GM12878 (cell line): ENCODE results near the gene SGMS1. TPM values are rescaled to one million over a fixed set of nuclear protein-coding genes. Genes with fewer than 3 reads are reported as not detected.
"Not testable (repeated sequence)": the region's sequence is repeated elsewhere in the genome, so short reads cannot be mapped to it uniquely, and the experiment has no call there.

Source experiments
- ATAC-seq: fragments of 200-7000 bp; cut with Tn5 transposase; 3 replicates; pipeline ENCODE4 v1.9.1; 2020; ENCODE audit warnings: mild to moderate bottlenecking, moderate library complexity
- BruUV-seq: library from RNA; stranded (reverse); fragments of 400-500 nt; replicated peaks from 2 replicates; lab custom pipeline; 2021; lab: Mats Ljungman, UMichigan
- CTCF ChIA-PET: fragments of 300-600 bp; sonication (Branson Sonifier 250); formaldehyde crosslinking; extraction: SDS; loops from one replicate; lab custom pipeline; 2021; ENCODE audit warnings: inconsistent platforms; lab: Yijun Ruan, JAX
- POLR2A ChIA-PET: fragments of 350-600 bp; formaldehyde crosslinking; extraction: SDS; loops from one replicate; lab custom pipeline; 2021; ENCODE audit warnings: inconsistent platforms; lab: Charles Lee
- RAD21 ChIA-PET: fragments of 300-600 bp; sonication (Branson Sonifier 250); formaldehyde crosslinking; loops from one replicate; lab custom pipeline; 2023; ENCODE audit warnings: antibody characterized with exemption; ENCODE audit not compliant: unreplicated experiment; lab: Charles Lee
- SMC1A ChIA-PET: fragments of 300-600 bp; sonication (Branson Sonifier 250); formaldehyde crosslinking; loops from one replicate; lab custom pipeline; 2023; ENCODE audit not compliant: unreplicated experiment, uncharacterized antibody; lab: Charles Lee
- DNase-seq: peaks from one replicate; pipeline ENCODE4 v3.0.0-alpha.2; 2011; ENCODE audit warnings: low read depth, low spot score
- FAIRE-seq: peaks from 3 replicates; lab custom pipeline; 2011; peaks lifted over from hg19 to GRCh38; lab: Jason Lieb, UNC
- H2AFZ ChIP-seq: 2 replicates; pipeline ENCODE4 v1.6.0; 2011; ENCODE audit warnings: low read depth, low read length, control low read depth; ENCODE audit not compliant: control insufficient read depth
- H3K27ac ChIP-seq: 2 replicates; pipeline ENCODE4 v1.5.1; 2011; ENCODE audit warnings: control low read depth; ENCODE audit not compliant: control insufficient read depth, insufficient read depth
- H3K27me3 ChIP-seq, 2 experiments: replicated peaks in 1 of 2; 2 replicates each; pipeline versions ENCODE4 v1.6.0 to v1.6.1; 2011; ENCODE audit warnings: low read length in 1 of 2; ENCODE audit not compliant: control insufficient read depth in 2 of 2, insufficient read depth in 2 of 2
- H3K36me3 ChIP-seq, 2 experiments: 2 replicates each; pipeline ENCODE4 v1.5.1; 2011; ENCODE audit warnings: low read length in 1 of 2; ENCODE audit not compliant: control insufficient read depth in 2 of 2, insufficient read depth in 2 of 2
- H3K4me1 ChIP-seq: 2 replicates; pipeline ENCODE4 v1.6.1; 2011; ENCODE audit warnings: mild to moderate bottlenecking, low read length, moderate library complexity, mixed read lengths; ENCODE audit not compliant: control insufficient read depth, insufficient read depth
- H3K4me2 ChIP-seq: 2 replicates; pipeline ENCODE4 v1.6.0; 2011; ENCODE audit warnings: control low read depth; ENCODE audit not compliant: control insufficient read depth, insufficient read depth
- H3K4me3 ChIP-seq: fragments of 200-600 bp; sonication (generic); 2 replicates; pipeline ENCODE4 v1.5.1; 2016
- H3K79me2 ChIP-seq: 2 replicates; pipeline ENCODE4 v1.6.0; 2011; ENCODE audit warnings: low read length; ENCODE audit not compliant: control insufficient read depth, insufficient read depth
- H3K9ac ChIP-seq: 2 replicates; pipeline ENCODE4 v1.8.0; 2011; ENCODE audit warnings: low read length, control low read depth, mixed read lengths; ENCODE audit not compliant: control insufficient read depth, insufficient read depth
- H3K9me3 ChIP-seq: replicated peaks from 3 replicates; pipeline ENCODE4 v1.5.1; 2011; ENCODE audit warnings: mild to moderate bottlenecking, low read length; ENCODE audit not compliant: control insufficient read depth, insufficient read depth
- H4K20me1 ChIP-seq: 2 replicates; pipeline ENCODE4 v1.6.0; 2011; ENCODE audit not compliant: control insufficient read depth, insufficient read depth
- CBFB ChIP-seq: IDR thresholded peaks from 2 replicates; pipeline ENCODE4 v1.6.1; 2016; ENCODE audit warnings: antibody characterized with exemption, low read depth
- CEBPZ ChIP-seq: fragments of 150-350 bp; IDR thresholded peaks from 2 replicates; pipeline ENCODE4 v1.6.1; 2016; ENCODE audit warnings: low read depth, low read length
- WGBS: methylation state at CpG from one replicate; pipeline ENCODE4 v1.1.6; 2016; ENCODE audit warnings: low lambda C conversion rate; ENCODE audit not compliant: insufficient replicate concordance, insufficient coverage; ENCODE audit errors: missing lambda C conversion rate; 5-methylcytosine and 5-hydroxymethylcytosine counted together
- in situ Hi-C: fragments of 300-500 bp; cut with MboI; formaldehyde crosslinking; loops from 9 replicates; pipeline ENCODE4 v1.14.3; 2018; ENCODE audit warnings: mixed read lengths
- intact Hi-C: fragments of 100-400 bp; cut with micrococcal nuclease; formaldehyde crosslinking; loops from one replicate; pipeline ENCODE4 v1.14.2; 2022; ENCODE audit not compliant: unreplicated experiment
- polyA plus RNA-seq, 11 experiments: library from polyadenylated mRNA; depleted of rRNA in 4 of 11; unstranded in 6 of 11; stranded (reverse) in 5 of 11; fragments of >200 nt; fragmentation: Nextera tagmentation in 4 of 11; fragmentation: Illumina TruSeq in 1 of 11; extraction: Ambion mirVana in 4 of 11; extraction: Trizol in 1 of 11; gene quantifications; 1 replicate in 1 of 11; 2 replicates in 10 of 11; pipeline versions ENCODE4 v1.2.1 to v1.2.3, GENCODE V29; 2011 to 2016; ENCODE audit warnings: inconsistent platforms in 2 of 11, missing spikeins in 2 of 11, low read depth in 1 of 11
- total RNA-seq, 4 experiments: library from RNA; depleted of rRNA in 3 of 4; stranded (reverse); fragments of >200 nt in 3 of 4; fragmentation: Illumina TruSeq in 1 of 4; extraction: Trizol in 1 of 4; gene quantifications; 2 replicates each; pipeline versions ENCODE4 v1.2.1 to v1.2.3, GENCODE V29; 2013 to 2021

SGMS1 gene
- total and polyA plus RNA-seq, 10 of the 15 experiments (the other 5 are each of a cell fraction or from before 2014, with no cell fraction given) = 1.4 to 14.5 (median 4.9) TPM

GRCh38 chr10:50550291-50550839 lies 73.4 kb downstream of the SGMS1 start (continued):
- TF ChIP-seq CEBPZ (no peak), CBFB (no peak)

- BruUV-seq, H3K27me3 ChIP-seq, DNase-seq, POLR2A ChIA-PET, H3K9me3 ChIP-seq, H3K4me3 ChIP-seq, H3K9ac ChIP-seq, H3K4me2 ChIP-seq, CTCF ChIA-PET, RAD21 ChIA-PET, H3K36me3 ChIP-seq, FAIRE-seq, H3K79me2 ChIP-seq, H3K27ac ChIP-seq, H3K4me1 ChIP-seq, H4K20me1 ChIP-seq, in situ Hi-C loops, H2AFZ ChIP-seq, intact Hi-C loops, ATAC-seq: not testable (repeated sequence)
- SMC1A ChIA-PET = interaction anchor here (1.5 kb wide), 1 partner anchor 36 kb away, joined by 3 read pairs; no protein-coding TSS in a partner anchor
- WGBS = 78% methylated on average over 3 of the region's 3 CpGs
These were observed 74.6 kb downstream of the SGMS1 start for GRCh38 chr10:50549186-50549585.

- POLR2A ChIA-PET, H4K20me1 ChIP-seq, CTCF ChIA-PET, H3K4me2 ChIP-seq, H3K27me3 ChIP-seq, DNase-seq, H3K9ac ChIP-seq, H3K4me3 ChIP-seq, ATAC-seq, H3K36me3 ChIP-seq, H2AFZ ChIP-seq, in situ Hi-C loops, intact Hi-C loops, RAD21 ChIA-PET, BruUV-seq, H3K9me3 ChIP-seq, H3K79me2 ChIP-seq, H3K27ac ChIP-seq, FAIRE-seq: not testable (repeated sequence)
- WGBS = 92% methylated on average over 1 of the region's 1 CpG
- peaks cover 10% of the 10 kb centered on the region for H3K4me1 ChIP-seq
- SMC1A ChIA-PET = interaction anchor here (0.6 kb wide), 1 partner anchor 187 kb away, joined by 3 read pairs; no protein-coding TSS in a partner anchor
These were observed 75.3 kb downstream of the SGMS1 start for GRCh38 chr10:50548481-50548880.

- H4K20me1 ChIP-seq, H3K36me3 ChIP-seq, RAD21 ChIA-PET, H3K4me3 ChIP-seq, DNase-seq, BruUV-seq, intact Hi-C loops, H3K27me3 ChIP-seq, in situ Hi-C loops, FAIRE-seq, CTCF ChIA-PET, POLR2A ChIA-PET, H3K9ac ChIP-seq, H3K4me2 ChIP-seq, H3K9me3 ChIP-seq, ATAC-seq, H3K27ac ChIP-seq, H2AFZ ChIP-seq: not testable (repeated sequence)
- peaks cover 21% of the 10 kb centered on the region for H3K79me2 ChIP-seq
- WGBS = 100% methylated on average over 1 of the region's 1 CpG
- SMC1A ChIA-PET = interaction anchor here (1.6 kb wide), 1 partner anchor 15 kb away, joined by 3 read pairs; no protein-coding TSS in a partner anchor
- peaks cover 26% of the 10 kb centered on the region for H3K4me1 ChIP-seq
These were observed 77.5 kb downstream of the SGMS1 start for GRCh38 chr10:50546287-50546686.
